ENCODE data around the gene RBM7.

The RBM7 gene

DNA sequence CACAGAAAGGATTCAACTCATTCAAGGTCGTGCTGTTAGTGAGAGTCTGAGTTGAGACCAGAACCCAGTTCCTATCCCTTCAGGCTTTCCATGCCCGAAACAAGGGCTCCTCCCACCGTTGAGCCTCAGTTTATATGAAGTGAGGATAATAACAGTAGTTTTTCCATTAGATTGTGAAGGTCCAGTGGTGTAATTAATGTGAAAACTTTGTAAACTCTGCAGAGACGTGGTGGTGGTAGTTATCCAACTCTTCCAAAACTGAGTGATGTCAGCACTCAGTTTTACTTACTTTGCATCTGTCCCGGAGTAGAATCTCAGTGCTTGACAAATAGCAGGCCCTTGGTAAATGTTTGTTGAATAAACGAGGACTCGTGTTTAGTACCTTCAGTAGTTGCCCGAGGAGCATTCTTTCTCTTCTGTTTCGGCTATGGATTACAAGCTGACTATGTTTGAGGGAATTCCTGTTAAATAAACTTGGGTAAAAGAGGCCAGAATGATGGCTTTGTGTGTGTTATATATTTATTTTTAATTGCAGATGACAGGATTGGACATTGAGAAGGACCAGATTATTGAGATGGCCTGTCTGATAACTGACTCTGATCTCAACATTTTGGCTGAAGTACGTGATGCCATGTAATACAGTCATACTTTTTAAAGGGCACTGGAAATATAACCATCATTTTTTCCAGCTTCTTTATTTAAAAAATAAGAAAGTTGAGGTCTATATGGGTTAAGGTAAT, 39.8 kb downstream of the RBM7 start:
- peaks cover 4% of the 10 kb centered on the region for H3K36me3 ChIP-seq (replicated peaks; ENCODE audit: low read depth, low read length)
- no peak overlapping the region for H3K27ac ChIP-seq (ENCODE audit: low read length)
- peak overlapping the region; percentile 85 for H3K9ac ChIP-seq (ENCODE audit: low read length)
- no peak for TF ChIP-seq EZH2phosphoT487 (IDR thresholded peaks at IDR 0.05; ENCODE audit: low read depth)
- TF ChIP-seq, protein P1, sequence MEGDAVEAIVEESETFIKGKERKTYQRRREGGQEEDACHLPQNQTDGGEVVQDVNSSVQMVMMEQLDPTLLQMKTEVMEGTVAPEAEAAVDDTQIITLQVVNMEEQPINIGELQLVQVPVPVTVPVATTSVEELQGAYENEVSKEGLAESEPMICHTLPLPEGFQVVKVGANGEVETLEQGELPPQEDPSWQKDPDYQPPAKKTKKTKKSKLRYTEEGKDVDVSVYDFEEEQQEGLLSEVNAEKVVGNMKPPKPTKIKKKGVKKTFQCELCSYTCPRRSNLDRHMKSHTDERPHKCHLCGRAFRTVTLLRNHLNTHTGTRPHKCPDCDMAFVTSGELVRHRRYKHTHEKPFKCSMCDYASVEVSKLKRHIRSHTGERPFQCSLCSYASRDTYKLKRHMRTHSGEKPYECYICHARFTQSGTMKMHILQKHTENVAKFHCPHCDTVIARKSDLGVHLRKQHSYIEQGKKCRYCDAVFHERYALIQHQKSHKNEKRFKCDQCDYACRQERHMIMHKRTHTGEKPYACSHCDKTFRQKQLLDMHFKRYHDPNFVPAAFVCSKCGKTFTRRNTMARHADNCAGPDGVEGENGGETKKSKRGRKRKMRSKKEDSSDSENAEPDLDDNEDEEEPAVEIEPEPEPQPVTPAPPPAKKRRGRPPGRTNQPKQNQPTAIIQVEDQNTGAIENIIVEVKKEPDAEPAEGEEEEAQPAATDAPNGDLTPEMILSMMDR (IDR thresholded peaks at IDR 0.05; ENCODE audit: low read depth, low read length): peak; percentile 22; the same call in 1 of the 2 replicates
- no peaks in the 10 kb centered on the region for H3K9me3 ChIP-seq (ENCODE audit: insufficient read depth, low read length)
- no peaks in the 10 kb centered on the region for H3K27me3 ChIP-seq (ENCODE audit: low read depth, low read length)
- peaks cover 25% of the 10 kb centered on the region for H3K79me2 ChIP-seq (ENCODE audit: low read length)
- peak overlapping the region; percentile 92 for H2AFZ ChIP-seq (ENCODE audit: low read depth, low read length)
- no peaks in the 10 kb centered on the region for H4K20me1 ChIP-seq (ENCODE audit: insufficient read depth, low read length)
- H3K4me1 ChIP-seq (ENCODE audit: low read length): peaks cover 10% of the 10 kb centered on the region
- H3K4me3 ChIP-seq (ENCODE audit: low read length): peak overlapping the region; percentile 98
- H3K4me2 ChIP-seq (ENCODE audit: low read length): peak overlapping the region; percentile 97

DNA sequence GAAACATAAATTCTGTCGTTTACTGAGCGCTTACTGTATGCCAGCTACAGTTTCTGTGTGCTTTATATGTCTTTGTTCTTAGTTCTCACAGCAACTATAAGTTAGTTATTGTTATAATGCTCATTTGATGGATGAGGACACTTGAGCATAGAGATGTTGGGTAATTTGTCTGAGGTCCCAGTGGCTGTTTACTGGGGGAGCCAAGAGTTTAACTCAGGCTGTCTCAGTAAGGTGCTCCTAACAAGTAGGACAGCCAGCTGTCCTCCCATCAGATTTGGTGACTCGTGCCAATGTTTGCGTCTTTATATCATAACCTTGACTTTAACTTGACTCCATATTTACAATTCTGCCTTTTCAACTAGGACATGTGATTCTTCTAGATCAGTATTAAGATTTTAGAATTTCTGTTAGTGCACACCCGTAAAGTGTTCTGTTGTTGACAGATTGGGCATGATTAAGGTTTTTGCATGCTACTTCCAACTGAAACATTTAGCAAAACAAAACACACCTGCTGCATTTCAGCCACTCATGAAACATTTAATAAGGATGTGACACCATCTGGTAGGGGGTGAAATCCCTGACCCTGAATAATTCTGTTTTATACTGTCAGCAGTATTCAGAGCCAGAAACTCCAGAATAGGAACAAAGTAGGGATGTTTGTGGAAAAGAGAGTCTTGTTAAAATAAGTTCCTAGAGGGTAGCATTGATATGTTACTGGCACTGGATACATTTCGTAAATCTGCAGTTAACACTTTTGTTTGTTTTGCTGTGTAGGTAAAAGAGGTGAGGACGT, 40.7 kb downstream of the RBM7 start:
- Histone ChIP-seq H3K9ac (ENCODE audit: low read length) (no peak overlapping the region), H3K9me3 (ENCODE audit: insufficient read depth, low read length) (no peaks in the 10 kb centered on the region), H3K27ac (ENCODE audit: low read length) (no peak overlapping the region), H2AFZ (ENCODE audit: low read depth, low read length) (no peak overlapping the region), H3K4me3 (ENCODE audit: low read length) (no peak overlapping the region), H3K79me2 (ENCODE audit: low read length) (peaks cover 25% of the 10 kb centered on the region), H3K4me2 (ENCODE audit: low read length) (peak overlapping the region; percentile 97; the same call in 1 of the 2 replicates), H3K27me3 (ENCODE audit: low read depth, low read length) (no peaks in the 10 kb centered on the region), H3K4me1 (ENCODE audit: low read length) (peaks cover 10% of the 10 kb centered on the region), H3K36me3 (replicated peaks; ENCODE audit: low read depth, low read length) (peaks cover 11% of the 10 kb centered on the region), H4K20me1 (ENCODE audit: insufficient read depth, low read length) (no peaks in the 10 kb centered on the region)
- no peak for TF ChIP-seq EZH2phosphoT487 (IDR thresholded peaks at IDR 0.05; ENCODE audit: low read depth)
- TF ChIP-seq, protein P1 (IDR thresholded peaks at IDR 0.05; ENCODE audit: low read depth, low read length): no peak

DNA sequence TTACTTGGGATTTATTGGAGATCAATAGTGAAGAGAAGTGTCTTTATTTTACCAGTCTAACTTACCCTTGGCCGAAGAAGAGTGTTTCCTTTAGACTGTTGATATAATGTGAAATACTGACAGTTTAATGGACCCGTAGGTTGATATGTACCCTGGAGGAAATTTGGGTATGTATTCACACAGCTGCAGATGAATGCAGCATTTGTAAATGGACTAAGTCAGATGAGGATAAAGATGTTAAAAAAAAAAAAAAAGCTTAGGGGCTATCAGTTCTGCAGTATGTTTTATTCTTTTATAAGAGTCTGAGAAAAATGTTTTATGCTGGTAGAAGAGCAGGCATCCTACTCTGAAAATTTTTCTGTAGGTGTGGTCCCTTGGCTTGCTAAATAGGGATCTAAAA, 41.5 kb downstream of the RBM7 start:
- Histone ChIP-seq H3K36me3 (replicated peaks; ENCODE audit: low read depth, low read length) (peaks cover 15% of the 10 kb centered on the region), H3K79me2 (ENCODE audit: low read length) (peaks cover 25% of the 10 kb centered on the region), H3K27ac (ENCODE audit: low read length) (no peak overlapping the region), H3K4me1 (ENCODE audit: low read length) (peaks cover 10% of the 10 kb centered on the region), H3K27me3 (ENCODE audit: low read depth, low read length) (no peaks in the 10 kb centered on the region), H3K9ac (ENCODE audit: low read length) (no peak overlapping the region), H2AFZ (ENCODE audit: low read depth, low read length) (no peak overlapping the region), H3K4me2 (ENCODE audit: low read length) (no peak overlapping the region), H4K20me1 (ENCODE audit: insufficient read depth, low read length) (no peaks in the 10 kb centered on the region), H3K4me3 (ENCODE audit: low read length) (no peak overlapping the region), H3K9me3 (ENCODE audit: insufficient read depth, low read length) (no peaks in the 10 kb centered on the region)
- TF ChIP-seq, protein P1 (IDR thresholded peaks at IDR 0.05; ENCODE audit: low read depth, low read length): no peak
- no peak for TF ChIP-seq EZH2phosphoT487 (IDR thresholded peaks at IDR 0.05; ENCODE audit: low read depth)

DNA sequence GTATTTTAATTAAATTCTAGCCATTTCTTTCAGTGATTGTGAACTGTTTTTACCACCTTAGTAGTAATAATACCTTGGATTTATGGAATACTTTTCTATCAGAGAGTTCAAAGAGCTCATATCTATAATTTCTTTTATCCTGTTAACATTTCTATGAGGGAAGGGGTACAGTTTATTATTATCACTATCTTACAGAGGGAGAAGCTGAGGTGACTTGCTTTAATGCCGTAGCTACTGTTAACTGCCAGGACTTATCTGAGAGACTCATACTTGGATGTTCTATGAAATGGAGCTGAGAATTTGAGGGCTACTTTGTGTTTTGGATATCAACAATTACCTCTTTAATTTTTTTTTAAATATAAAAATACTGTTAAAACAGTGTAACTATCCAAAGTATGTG, 42.1 kb downstream of the RBM7 start:
- Histone ChIP-seq H3K9ac (ENCODE audit: low read length) (no peak overlapping the region), H3K36me3 (replicated peaks; ENCODE audit: low read depth, low read length) (peaks cover 15% of the 10 kb centered on the region), H3K27me3 (ENCODE audit: low read depth, low read length) (no peaks in the 10 kb centered on the region), H3K79me2 (ENCODE audit: low read length) (peaks cover 25% of the 10 kb centered on the region), H3K4me3 (ENCODE audit: low read length) (no peak overlapping the region), H3K4me1 (ENCODE audit: low read length) (peaks cover 10% of the 10 kb centered on the region), H3K27ac (ENCODE audit: low read length) (no peak overlapping the region), H3K4me2 (ENCODE audit: low read length) (no peak overlapping the region), H3K9me3 (ENCODE audit: insufficient read depth, low read length) (no peaks in the 10 kb centered on the region), H2AFZ (ENCODE audit: low read depth, low read length) (no peak overlapping the region), H4K20me1 (ENCODE audit: insufficient read depth, low read length) (no peaks in the 10 kb centered on the region)
- TF ChIP-seq, protein P1 (IDR thresholded peaks at IDR 0.05; ENCODE audit: low read depth, low read length): no peak
- TF ChIP-seq EZH2phosphoT487 (IDR thresholded peaks at IDR 0.05; ENCODE audit: low read depth): no peak

Measured in OCI-LY3 (cell line).